ENCODE data around the gene RHOF. TPM values are rescaled to one million over a fixed set of nuclear protein-coding genes. Genes with fewer than 3 reads are reported as not detected.

RHOF gene
- polyA plus RNA-seq, 1 of the 3 experiments (the other 2 are of a cell fraction) = 5.0 TPM

GRCh38 chr12:121802843-121803698, 9.6 kb upstream of the RHOF start (continued):
- TF ChIP-seq ZBTB33 (IDR thresholded peaks at IDR 0.05; ENCODE audit: borderline replicate concordance, low read depth) = peak; percentile 77; the same call in 1 of the 2 replicates
- TF ChIP-seq TAF1 (IDR thresholded peaks at IDR 0.05; ENCODE audit: borderline replicate concordance, low read depth, low read length) = peak; percentile 94
- TF ChIP-seq REST (IDR thresholded peaks at IDR 0.05; ENCODE audit: low read depth, low read length) = peak; percentile 54; the same call in 1 of the 2 replicates
- no peak for TF ChIP-seq ELF1 (IDR thresholded peaks at IDR 0.05)
- TF ChIP-seq USF2 (IDR thresholded peaks at IDR 0.05; ENCODE audit: borderline replicate concordance, low read depth, low read length) = no peak
- no peak for TF ChIP-seq FOXJ3 (CRISPR knock-in tag; IDR thresholded peaks at IDR 0.05)
- peak; percentile 91 for TF ChIP-seq YY1 (IDR thresholded peaks at IDR 0.05; ENCODE audit: low read depth)
- TF ChIP-seq SIN3A (IDR thresholded peaks at IDR 0.05; ENCODE audit: borderline replicate concordance, low read depth, low read length) = no peak; the same call in 1 of the 2 replicates
- no peak; the same call in 1 of the 2 replicates for TF ChIP-seq GABPA (IDR thresholded peaks at IDR 0.05; ENCODE audit: low read depth)
- 0 out of 2 replicates have a peak, but pooled peaks have one; percentile 5 for TF ChIP-seq FOSL2 (IDR thresholded peaks at IDR 0.05; ENCODE audit: borderline replicate concordance, low read depth)
- TF ChIP-seq PBX3 (IDR thresholded peaks at IDR 0.05) = peak; percentile 31; the same call in 1 of the 2 replicates
- no peak for TF ChIP-seq EZH2phosphoT487 (IDR thresholded peaks at IDR 0.05; ENCODE audit: borderline replicate concordance, low read depth)
- TF ChIP-seq RFX5 (IDR thresholded peaks at IDR 0.05; ENCODE audit: low read length) = 0 out of 2 replicates have a peak, but pooled peaks have one; percentile 31
- TF ChIP-seq POLR2AphosphoS5 (IDR thresholded peaks at IDR 0.05; ENCODE audit: low read depth, low read length) = peak; percentile 99
- TF ChIP-seq CHD2 (IDR thresholded peaks at IDR 0.05; ENCODE audit: low read length, partially characterized antibody) = peak; percentile 82
- no peak for TF ChIP-seq GATA2 (CRISPR knock-in tag; IDR thresholded peaks at IDR 0.05)

Measured in SK-N-SH (cell line).